Renal cortex interstitium (tissue), 11 donors: ENCODE data around the gene SRRM5. TPM values are rescaled to one million over a fixed set of nuclear protein-coding genes. Genes with fewer than 3 reads are reported as not detected.

ENCODE experiments used
- DNase-seq, 11 donors: peaks; one replicate each; pipeline ENCODE4 v3.0.0-alpha.2; 2013; ENCODE audit warnings: low read depth in 9 of 11, low spot score in 4 of 11; ENCODE audit errors: extremely low read depth in 1 of 11
- polyA plus RNA-seq, 3 donors: library from polyadenylated mRNA; unstranded; fragments of 120-200 nt; gene quantifications; one replicate each; pipeline ENCODE4 v1.2.1, GENCODE V29; 2013; ENCODE audit not compliant: insufficient read length in 3 of 3

SRRM5 gene
- polyA plus RNA-seq, 3 donors = 0.67 to 2.1 (median 0.70) TPM

GRCh38 chr19:43605875-43606568 is 5.9 kb upstream of the SRRM5 start:
- DNase-seq = no peak

- no peak for DNase-seq
Measured at GRCh38 chr19:43606569-43607229, 5.2 kb upstream of the SRRM5 start.

GRCh38 chr19:43607238-43608205 is 4.4 kb upstream of the SRRM5 start:
- no peak for DNase-seq

- no peak for DNase-seq
Measured at GRCh38 chr19:43609872-43610271, 2.0 kb upstream of the SRRM5 start.

GRCh38 chr19:43610493-43610892 is 1.4 kb upstream of the SRRM5 start:
- no peak for DNase-seq

GRCh38 chr19:43612374-43612773 is 486 bp downstream of the SRRM5 start:
- DNase-seq = no peak

GRCh38 chr19:43616306-43616705 is 4.4 kb downstream of the SRRM5 start:
- no peak for DNase-seq

GRCh38 chr19:43616954-43617353 is 5.1 kb downstream of the SRRM5 start:
- DNase-seq = no peak

- peak in 2 of 11 donors; percentile 44 to 66 for DNase-seq
Measured at GRCh38 chr19:43618921-43619261, 7.0 kb downstream of the SRRM5 start.

- DNase-seq = peak; percentile 66 to 88 (median 86)
Measured at GRCh38 chr19:43619262-43620060, 7.6 kb downstream of the SRRM5 start, which contains the start of gene ZNF428. Gene ZNF428 (minus strand): TSS chr19:43619629. CDS start chr19:43614304, 5,325 bp downstream.

- no peak for DNase-seq
Measured at GRCh38 chr19:43620061-43621001, 8.4 kb downstream of the SRRM5 start.

GRCh38 chr19:43622070-43622469 is 10.2 kb downstream of the SRRM5 start:
- no peak for DNase-seq

- no peak for DNase-seq
Measured at GRCh38 chr19:43622956-43623355, 11.1 kb downstream of the SRRM5 start.

- DNase-seq = no peak
Measured at GRCh38 chr19:43623889-43624670, 12.2 kb downstream of the SRRM5 start.

GRCh38 chr19:43624933-43625332 is 13.0 kb downstream of the SRRM5 start:
- DNase-seq = no peak

- no peak for DNase-seq
Measured at GRCh38 chr19:43625918-43626579, 14.2 kb downstream of the SRRM5 start.

- no peak for DNase-seq
Measured at GRCh38 chr19:43626838-43627237, 14.9 kb downstream of the SRRM5 start.
